Stimulated activated CD4-positive, alpha-beta T cell treated with anti-CD3 and anti-CD28 coated beads, Interleukin-4, amount 100 ng/mL, for 48 hours (primary cell): ENCODE measurements around the gene CAMK1D.

Experiments
- DNase-seq, 2 donors: peaks; one replicate each; pipeline ENCODE4 v3.0.0-alpha.2; 2020; ENCODE audit warnings: low read depth in 2 of 2

Gene CAMK1D

GRCh38 chr10:12594448-12594944, 245.1 kb downstream of the CAMK1D start:
- no peak for DNase-seq

- no peak for DNase-seq
Measured at GRCh38 chr10:12595936-12596576, 246.7 kb downstream of the CAMK1D start.

- no peak for DNase-seq
Measured at GRCh38 chr10:12597176-12597575, 247.8 kb downstream of the CAMK1D start.

- DNase-seq = no peak
Measured at GRCh38 chr10:12597788-12598765, 248.7 kb downstream of the CAMK1D start.

GRCh38 chr10:12600652-12601051, 251.3 kb downstream of the CAMK1D start:
- DNase-seq = no peak

- DNase-seq = no peak
Measured at GRCh38 chr10:12602521-12602920, 253.2 kb downstream of the CAMK1D start.

- no peak for DNase-seq
Measured at GRCh38 chr10:12603766-12604470, 254.6 kb downstream of the CAMK1D start.

GRCh38 chr10:12605580-12606405, 256.4 kb downstream of the CAMK1D start:
- DNase-seq = peak; percentile 30 to 38

- DNase-seq = no peak
Measured at GRCh38 chr10:12606461-12606860, 257.1 kb downstream of the CAMK1D start.

- no peak for DNase-seq
Measured at GRCh38 chr10:12608761-12609160, 259.4 kb downstream of the CAMK1D start.

- no peak for DNase-seq
Measured at GRCh38 chr10:12609435-12609834, 260.1 kb downstream of the CAMK1D start.

- DNase-seq = no peak
Measured at GRCh38 chr10:12613136-12613535, 263.8 kb downstream of the CAMK1D start.

- no peak for DNase-seq
Measured at GRCh38 chr10:12614177-12614995, 265.0 kb downstream of the CAMK1D start.

GRCh38 chr10:12615296-12616220, 266.2 kb downstream of the CAMK1D start:
- DNase-seq = no peak

GRCh38 chr10:12617191-12618175, 268.1 kb downstream of the CAMK1D start:
- DNase-seq = no peak

- DNase-seq = no peak
Measured at GRCh38 chr10:12622016-12622415, 272.7 kb downstream of the CAMK1D start.

- no peak for DNase-seq
Measured at GRCh38 chr10:12622691-12623090, 273.3 kb downstream of the CAMK1D start.

GRCh38 chr10:12625393-12626023, 276.2 kb downstream of the CAMK1D start:
- no peak for DNase-seq
